ENCODE measurements around the gene KRTAP1-1. TPM values are rescaled to one million over a fixed set of nuclear protein-coding genes. Genes with fewer than 3 reads are reported as not detected.
"Not testable (repeated sequence)": the region's sequence is repeated elsewhere in the genome, so short reads cannot be mapped to it uniquely, and the experiment has no call there.

KRTAP1-1 gene
- total RNA-seq, 1 donor from 2014 or later, result not detected

DNA sequence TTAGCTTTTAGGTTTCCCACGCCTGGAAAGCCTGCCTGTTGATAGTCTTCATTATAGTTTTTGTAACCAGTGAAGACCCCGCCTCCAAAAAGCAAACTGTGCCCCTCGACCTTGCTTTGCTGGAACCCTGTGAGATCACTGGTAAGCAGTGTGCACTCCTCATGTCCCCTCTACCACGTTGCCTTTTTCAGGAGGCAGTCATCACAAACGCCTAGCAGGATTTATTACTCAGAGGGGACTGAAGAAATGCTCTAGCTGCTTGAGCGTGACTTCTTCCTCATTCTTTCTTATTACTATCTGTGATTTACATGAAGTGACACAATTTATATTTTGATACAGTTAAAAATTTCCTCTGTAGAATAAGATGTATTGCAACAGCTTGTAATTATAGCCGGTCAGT lies 25.8 kb downstream of the KRTAP1-1 start:
- no peaks in the 10 kb centered on the region for H3K9me3 Mint-ChIP-seq
- DNase-seq (ENCODE audit: low spot score), result no peak
- intact Hi-C loops (cut with micrococcal nuclease), result no loop called here
- H3K36me3 Mint-ChIP-seq (ENCODE audit: low read depth), result no peaks in the 10 kb centered on the region
- H3K4me1 Mint-ChIP-seq (ENCODE audit: low read depth), result no peaks in the 10 kb centered on the region
- H3K4me3 Mint-ChIP-seq (ENCODE audit: low read depth), result no peak overlapping the region
- H3K27ac Mint-ChIP-seq, result no peak overlapping the region
- peaks cover 16% of the 10 kb centered on the region for H3K27me3 Mint-ChIP-seq (ENCODE audit: low read depth)

DNA sequence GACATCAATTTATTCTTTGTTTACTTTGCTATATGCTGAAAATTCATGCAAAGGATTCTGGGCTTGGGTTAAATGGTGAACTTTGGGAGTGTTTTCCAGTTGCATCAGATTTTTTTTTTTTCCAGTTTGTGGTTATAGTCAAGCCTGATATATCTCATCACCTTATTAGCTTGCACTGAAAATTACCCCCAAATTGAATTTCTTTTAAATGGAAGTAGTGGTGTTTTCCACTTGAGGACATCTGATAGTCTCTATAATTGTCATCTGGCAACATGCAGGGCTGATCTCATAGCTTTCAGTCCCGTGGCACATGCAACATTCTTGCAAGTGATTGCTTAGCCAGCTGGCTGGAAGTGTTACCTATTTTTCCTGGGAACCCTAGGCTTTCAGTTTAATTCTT lies 27.6 kb downstream of the KRTAP1-1 start:
- intact Hi-C loops (cut with micrococcal nuclease), result no loop called here
- Mint-ChIP-seq H3K27me3 (ENCODE audit: low read depth) (peaks cover 18% of the 10 kb centered on the region), H3K36me3 (ENCODE audit: low read depth) (no peaks in the 10 kb centered on the region), H3K4me1 (ENCODE audit: low read depth) (no peaks in the 10 kb centered on the region), H3K4me3 (ENCODE audit: low read depth) (no peak overlapping the region), H3K9me3 (no peaks in the 10 kb centered on the region), H3K27ac (no peak overlapping the region)
- DNase-seq (ENCODE audit: low spot score), result no peak

DNA sequence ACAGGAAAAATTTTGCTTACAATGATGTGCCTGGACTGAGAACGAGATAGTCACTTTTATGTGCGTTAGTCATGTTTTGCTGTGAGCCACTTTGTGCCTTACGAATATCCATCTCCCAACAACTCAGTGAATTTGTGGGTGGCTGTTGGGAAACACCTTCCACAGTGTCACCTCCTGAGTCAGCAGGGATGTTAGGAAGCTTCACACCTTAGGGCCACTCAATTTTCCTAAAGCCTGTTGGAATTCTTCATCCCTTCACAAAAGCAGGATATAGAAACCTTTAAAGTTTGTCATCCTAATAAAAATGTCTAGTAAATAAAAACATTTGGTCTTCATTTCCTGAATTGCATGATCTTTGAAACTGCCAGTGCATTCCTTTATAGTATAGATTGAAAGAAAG lies 28.1 kb downstream of the KRTAP1-1 start:
- no peak overlapping the region for H3K4me3 Mint-ChIP-seq (ENCODE audit: low read depth)
- H3K36me3 Mint-ChIP-seq (ENCODE audit: low read depth), result no peaks in the 10 kb centered on the region
- H3K27me3 Mint-ChIP-seq (ENCODE audit: low read depth), result peaks cover 18% of the 10 kb centered on the region
- DNase-seq (ENCODE audit: low spot score), result no peak
- intact Hi-C loops (cut with micrococcal nuclease), result no loop called here
- no peaks in the 10 kb centered on the region for H3K9me3 Mint-ChIP-seq
- H3K4me1 Mint-ChIP-seq (ENCODE audit: low read depth), result no peaks in the 10 kb centered on the region
- no peak overlapping the region for H3K27ac Mint-ChIP-seq

- no peaks in the 10 kb centered on the region for H3K4me1 Mint-ChIP-seq (ENCODE audit: low read depth)
- H3K9me3 Mint-ChIP-seq, result no peaks in the 10 kb centered on the region
- no peaks in the 10 kb centered on the region for H3K36me3 Mint-ChIP-seq (ENCODE audit: low read depth)
- intact Hi-C loops (cut with micrococcal nuclease), result no loop called here
- H3K27ac Mint-ChIP-seq, result no peak overlapping the region
- no peak for DNase-seq (ENCODE audit: low spot score)
- peaks cover 15% of the 10 kb centered on the region for H3K27me3 Mint-ChIP-seq (ENCODE audit: low read depth)
- H3K4me3 Mint-ChIP-seq (ENCODE audit: low read depth), result no peak overlapping the region
Observed at GRCh38 chr17:41012326-41013120, 28.7 kb downstream of the KRTAP1-1 start.

DNA sequence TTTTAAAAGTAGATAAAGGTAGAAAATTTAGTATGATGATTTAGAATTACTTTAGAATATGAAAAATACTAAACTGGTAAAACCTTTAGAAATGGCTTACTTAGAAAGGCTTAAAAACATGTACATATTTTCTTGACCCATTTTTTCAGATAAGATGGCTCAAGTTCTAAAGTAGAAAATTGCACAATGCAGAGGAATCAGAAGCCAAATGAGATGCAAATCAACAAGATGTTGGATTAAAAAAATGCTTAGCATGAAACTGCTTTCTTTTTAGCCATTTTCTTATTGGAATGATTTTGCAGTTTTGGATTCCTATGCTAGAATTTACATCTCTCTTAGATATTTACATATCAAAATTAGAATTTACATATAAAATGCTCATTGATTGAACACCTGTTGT lies 30.8 kb downstream of the KRTAP1-1 start:
- Mint-ChIP-seq H3K9me3 (no peaks in the 10 kb centered on the region), H3K27me3 (ENCODE audit: low read depth) (peaks cover 13% of the 10 kb centered on the region), H3K4me3 (ENCODE audit: low read depth) (no peak overlapping the region), H3K36me3 (ENCODE audit: low read depth) (no peaks in the 10 kb centered on the region), H3K4me1 (ENCODE audit: low read depth) (no peaks in the 10 kb centered on the region), H3K27ac (no peak overlapping the region)
- DNase-seq (ENCODE audit: low spot score), result no peak
- intact Hi-C loops (cut with micrococcal nuclease), result no loop called here

DNA sequence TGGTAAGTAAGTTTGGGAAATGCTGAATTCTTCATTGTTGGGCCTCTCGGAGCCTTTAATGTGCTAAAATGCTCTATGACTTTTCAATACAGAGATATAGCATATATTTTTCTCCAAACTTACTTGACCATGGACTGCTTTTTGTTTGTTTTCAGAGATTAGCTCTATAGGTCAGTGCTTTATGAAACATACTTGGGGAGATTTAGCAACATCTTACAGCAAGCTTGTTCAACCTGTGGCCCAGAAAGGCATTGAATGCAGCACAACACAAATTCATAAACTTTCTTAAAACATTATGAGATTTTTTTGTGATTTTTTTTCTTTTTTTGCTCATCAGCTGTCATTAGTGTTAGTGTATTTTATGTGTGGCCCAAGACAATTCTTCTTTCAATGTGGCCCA lies 31.3 kb downstream of the KRTAP1-1 start:
- Mint-ChIP-seq H3K4me1 (ENCODE audit: low read depth) (no peaks in the 10 kb centered on the region), H3K4me3 (ENCODE audit: low read depth) (no peak overlapping the region), H3K9me3 (no peaks in the 10 kb centered on the region), H3K27me3 (ENCODE audit: low read depth) (peaks cover 13% of the 10 kb centered on the region), H3K27ac (no peak overlapping the region), H3K36me3 (ENCODE audit: low read depth) (no peaks in the 10 kb centered on the region)
- no peak for DNase-seq (ENCODE audit: low spot score)
- intact Hi-C loops (cut with micrococcal nuclease), result no loop called here

GRCh38 chr17:41009301-41009760 lies 31.9 kb downstream of the KRTAP1-1 start:
- intact Hi-C loops (cut with micrococcal nuclease), result no loop called here

DNA sequence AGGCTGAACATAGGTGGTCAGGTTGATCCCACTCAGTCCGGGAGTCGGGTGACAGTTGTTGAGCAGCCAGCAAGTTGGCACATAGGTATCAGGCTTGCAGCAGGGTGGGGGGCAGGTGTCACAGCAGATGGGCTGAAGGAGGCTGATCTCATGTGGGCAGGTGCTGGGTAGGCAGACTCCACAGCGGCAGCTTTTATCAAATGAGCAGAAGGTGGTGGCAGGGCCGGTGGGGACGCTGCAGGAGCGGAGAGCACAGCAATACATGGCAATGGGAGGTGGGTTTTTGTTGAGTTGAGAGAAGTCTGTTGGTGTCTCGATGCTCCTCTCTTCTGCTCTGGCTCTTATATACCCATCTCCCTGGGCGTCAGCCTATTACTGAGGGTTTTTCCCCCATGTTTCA lies 32.4 kb downstream of the KRTAP1-1 start, which contains the start of gene KRTAP3-1:
Gene KRTAP3-1, minus strand, starts transcription at position 318 of the 400 bp plus-strand sequence. Its CDS starts 54 bp downstream, at position 264.
- Mint-ChIP-seq H3K27me3 (ENCODE audit: low read depth) (peaks cover 13% of the 10 kb centered on the region), H3K4me1 (ENCODE audit: low read depth) (no peaks in the 10 kb centered on the region), H3K36me3 (ENCODE audit: low read depth) (no peaks in the 10 kb centered on the region), H3K4me3 (ENCODE audit: low read depth) (no peak within 1 kb of the TSS), H3K27ac (no peak within 1 kb of the TSS), H3K9me3 (no peaks in the 10 kb centered on the region)
- intact Hi-C loops (cut with micrococcal nuclease), result no loop called here
- DNase-seq (ENCODE audit: low spot score), result no peak

More at GRCh38 chr17:41009301-41009760, 31.9 kb downstream of the KRTAP1-1 start:
- Mint-ChIP-seq H3K9me3 (no peaks in the 10 kb centered on the region), H3K36me3 (ENCODE audit: low read depth) (no peaks in the 10 kb centered on the region), H3K27ac (no peak overlapping the region), H3K27me3 (ENCODE audit: low read depth) (peaks cover 13% of the 10 kb centered on the region), H3K4me3 (ENCODE audit: low read depth) (no peak overlapping the region), H3K4me1 (ENCODE audit: low read depth) (no peaks in the 10 kb centered on the region)
- no peak for DNase-seq (ENCODE audit: low spot score)

GRCh38 chr17:41004397-41004796 lies 36.9 kb downstream of the KRTAP1-1 start:
- peaks cover 1% of the 10 kb centered on the region for H3K27me3 Mint-ChIP-seq (ENCODE audit: low read depth)
- no peaks in the 10 kb centered on the region for H3K36me3 Mint-ChIP-seq (ENCODE audit: low read depth)
- H3K27ac Mint-ChIP-seq, result no peak overlapping the region
- H3K4me1 Mint-ChIP-seq (ENCODE audit: low read depth), result no peaks in the 10 kb centered on the region
- DNase-seq (ENCODE audit: low spot score), result no peak
- H3K4me3 Mint-ChIP-seq (ENCODE audit: low read depth), result no peak overlapping the region
- H3K9me3 Mint-ChIP-seq, result no peaks in the 10 kb centered on the region
- intact Hi-C loops (cut with micrococcal nuclease), result no loop called here

- intact Hi-C loops (cut with micrococcal nuclease), result no loop called here
- no peaks in the 10 kb centered on the region for H3K36me3 Mint-ChIP-seq (ENCODE audit: low read depth)
- H3K9me3 Mint-ChIP-seq, result no peaks in the 10 kb centered on the region
- no peak overlapping the region for H3K4me3 Mint-ChIP-seq (ENCODE audit: low read depth)
- H3K27me3 Mint-ChIP-seq (ENCODE audit: low read depth), result peaks cover 3% of the 10 kb centered on the region
- H3K27ac Mint-ChIP-seq, result no peak overlapping the region
- DNase-seq (ENCODE audit: low spot score), result no peak
- no peaks in the 10 kb centered on the region for H3K4me1 Mint-ChIP-seq (ENCODE audit: low read depth)
Observed at GRCh38 chr17:41003926-41004325, 37.3 kb downstream of the KRTAP1-1 start.

GRCh38 chr17:41002814-41003213 lies 38.4 kb downstream of the KRTAP1-1 start:
- Mint-ChIP-seq H3K36me3 (ENCODE audit: low read depth) (no peaks in the 10 kb centered on the region), H3K4me3 (ENCODE audit: low read depth) (no peak overlapping the region), H3K27ac (no peak overlapping the region), H3K4me1 (ENCODE audit: low read depth) (no peaks in the 10 kb centered on the region), H3K27me3 (ENCODE audit: low read depth) (peaks cover 7% of the 10 kb centered on the region), H3K9me3 (no peaks in the 10 kb centered on the region)
- no peak for DNase-seq (ENCODE audit: low spot score)
- intact Hi-C loops (cut with micrococcal nuclease), result no loop called here

- no peaks in the 10 kb centered on the region for H3K36me3 Mint-ChIP-seq (ENCODE audit: low read depth)
- H3K27me3 Mint-ChIP-seq (ENCODE audit: low read depth), result peaks cover 15% of the 10 kb centered on the region
- no peaks in the 10 kb centered on the region for H3K4me1 Mint-ChIP-seq (ENCODE audit: low read depth)
- H3K4me3 Mint-ChIP-seq (ENCODE audit: low read depth), result no peak overlapping the region
- H3K9me3 Mint-ChIP-seq, result no peaks in the 10 kb centered on the region
- H3K27ac Mint-ChIP-seq, result no peak overlapping the region
- intact Hi-C loops (cut with micrococcal nuclease), result no loop called here
- DNase-seq (ENCODE audit: low spot score), result no peak
Observed at GRCh38 chr17:41001795-41002194, 39.5 kb downstream of the KRTAP1-1 start.

GRCh38 chr17:40999563-40999962 lies 41.7 kb downstream of the KRTAP1-1 start, which contains the start of gene KRTAP3-2:
Gene KRTAP3-2, minus strand, starts transcription at chr17:40999906. Its CDS starts 53 bp downstream, at chr17:40999853.
- H3K27ac Mint-ChIP-seq; H3K9me3 Mint-ChIP-seq; DNase-seq (ENCODE audit: low spot score); H3K4me1 Mint-ChIP-seq (ENCODE audit: low read depth); H3K36me3 Mint-ChIP-seq (ENCODE audit: low read depth); intact Hi-C loops (cut with micrococcal nuclease); H3K4me3 Mint-ChIP-seq (ENCODE audit: low read depth): not testable (repeated sequence)
- peaks cover 22% of the 10 kb centered on the region for H3K27me3 Mint-ChIP-seq (ENCODE audit: low read depth)
